Measurements from ENCODE around the gene CNTNAP2. TPM values are rescaled to one million over a fixed set of nuclear protein-coding genes. Genes with fewer than 3 reads are reported as not detected.
"Not testable (repeated sequence)": the region's sequence is repeated elsewhere in the genome, so short reads cannot be mapped to it uniquely, and the experiment has no call there.

Gene CNTNAP2
- polyA plus RNA-seq, 10 donors, result 5.6 to 19.6 (median 11.4) TPM

DNA sequence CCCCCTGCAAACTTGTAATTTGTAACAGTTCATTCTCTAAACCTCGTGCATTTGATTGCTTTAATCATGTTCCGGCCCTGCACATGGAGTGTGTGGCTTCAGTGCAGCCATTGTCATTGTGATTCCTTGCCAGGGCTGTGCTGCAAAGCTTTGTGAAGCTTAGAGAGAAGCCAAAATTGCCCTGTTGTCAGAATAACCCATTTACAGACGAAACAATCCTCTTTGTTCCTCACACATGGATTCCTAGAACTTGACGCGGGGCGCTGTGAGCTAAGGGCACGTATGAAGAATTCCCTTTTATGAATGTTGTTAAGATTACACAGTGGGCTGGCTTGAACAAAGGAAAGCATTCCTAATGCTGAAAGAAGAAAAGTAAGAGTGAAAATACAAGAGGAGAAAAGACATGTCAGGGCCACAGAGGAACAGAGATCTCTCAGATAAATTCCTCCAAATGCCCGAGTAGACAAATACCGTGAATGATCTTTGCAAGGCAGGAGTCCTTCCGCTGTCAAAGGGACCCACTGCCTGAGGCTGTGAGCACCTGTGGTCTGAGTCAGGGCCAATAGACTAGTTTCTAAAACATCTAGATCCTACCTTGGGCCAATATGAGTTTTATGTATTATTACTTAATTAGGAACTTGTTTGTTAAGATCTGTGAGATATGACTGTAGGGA lies 2268.5 kb downstream of the CNTNAP2 start:
- DNase-seq, result no peak

DNA sequence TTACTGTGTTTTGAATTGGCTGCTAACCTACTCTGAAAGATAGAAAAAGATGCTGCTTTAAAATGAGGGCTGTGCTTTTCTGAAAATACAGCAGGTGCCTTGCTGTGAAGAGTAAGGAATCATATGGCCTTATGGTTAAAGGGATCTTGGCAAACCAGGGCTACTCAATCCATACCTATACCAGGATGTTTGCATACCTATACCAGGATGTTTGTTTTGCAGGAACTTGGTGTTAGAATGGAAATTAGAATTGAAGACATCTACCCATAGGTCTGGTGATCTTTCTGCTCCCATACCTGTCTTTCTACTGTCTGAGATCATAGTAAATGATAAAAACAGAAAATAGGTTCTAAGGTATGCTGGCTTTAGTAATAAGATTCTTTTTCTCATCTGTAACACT lies 2273.8 kb downstream of the CNTNAP2 start:
- no peak for DNase-seq

DNA sequence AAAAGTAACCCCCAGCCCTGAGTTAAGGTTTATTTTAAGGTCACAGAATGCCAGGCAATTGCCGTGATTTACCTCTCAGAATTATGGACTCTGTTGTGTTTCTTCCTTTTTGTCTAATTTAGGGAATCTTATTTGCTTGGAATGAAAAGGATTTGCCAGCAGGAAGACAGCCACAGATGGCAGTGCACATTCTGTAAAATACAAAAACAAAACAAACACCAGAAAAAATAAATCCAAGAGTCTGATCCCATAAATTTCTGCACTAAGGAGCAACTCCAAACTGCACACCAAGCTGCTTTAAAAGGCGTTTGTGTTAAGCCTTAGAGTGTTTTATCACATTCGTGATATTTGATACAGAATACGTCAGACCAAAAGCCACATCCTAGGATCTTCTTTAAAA lies 2275.0 kb downstream of the CNTNAP2 start:
- no peak for DNase-seq

DNA sequence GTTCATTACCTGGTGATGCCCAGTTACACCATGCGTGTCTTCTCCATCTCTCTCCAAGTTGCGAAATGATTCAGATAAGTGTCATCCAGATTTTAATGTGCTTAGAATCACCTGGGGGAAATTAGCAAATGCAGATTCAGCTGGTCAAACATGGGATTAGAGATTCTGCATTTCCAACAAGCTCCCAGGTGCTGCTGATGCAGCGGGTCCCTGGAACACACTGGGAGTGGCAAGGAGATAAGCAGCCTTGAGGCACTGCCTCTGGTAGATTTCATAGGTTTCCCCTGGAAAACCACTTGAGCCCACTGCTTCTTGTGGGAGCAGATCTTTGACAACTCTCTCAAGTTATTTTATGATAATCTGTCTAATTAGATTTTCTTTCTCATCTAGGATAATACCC lies 2278.0 kb downstream of the CNTNAP2 start:
- DNase-seq, result no peak

DNA sequence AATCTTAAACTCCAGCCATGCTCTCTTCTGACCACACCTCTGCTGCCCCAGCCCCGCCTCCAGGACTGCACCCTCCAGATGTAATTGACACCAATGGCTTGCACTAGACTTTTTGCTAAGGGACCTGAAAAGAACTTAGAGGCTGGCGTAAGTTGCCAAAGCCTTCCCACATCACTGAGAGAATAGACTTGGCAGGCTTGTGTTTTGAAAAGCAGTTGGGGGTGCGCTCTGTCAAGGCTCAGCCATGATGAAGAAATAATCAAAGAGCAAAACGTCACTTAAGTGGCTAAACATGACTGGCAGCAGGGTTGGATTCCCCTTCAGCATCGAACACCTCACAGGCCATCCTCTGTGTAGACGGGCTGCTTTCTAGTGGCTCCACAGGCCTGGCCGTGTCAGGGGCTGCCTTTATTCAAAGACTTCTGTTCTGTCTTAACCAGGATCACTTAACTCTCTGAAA lies 2278.8 kb downstream of the CNTNAP2 start:
- peak in 1 of 3 donors; percentile 20 for DNase-seq

DNA sequence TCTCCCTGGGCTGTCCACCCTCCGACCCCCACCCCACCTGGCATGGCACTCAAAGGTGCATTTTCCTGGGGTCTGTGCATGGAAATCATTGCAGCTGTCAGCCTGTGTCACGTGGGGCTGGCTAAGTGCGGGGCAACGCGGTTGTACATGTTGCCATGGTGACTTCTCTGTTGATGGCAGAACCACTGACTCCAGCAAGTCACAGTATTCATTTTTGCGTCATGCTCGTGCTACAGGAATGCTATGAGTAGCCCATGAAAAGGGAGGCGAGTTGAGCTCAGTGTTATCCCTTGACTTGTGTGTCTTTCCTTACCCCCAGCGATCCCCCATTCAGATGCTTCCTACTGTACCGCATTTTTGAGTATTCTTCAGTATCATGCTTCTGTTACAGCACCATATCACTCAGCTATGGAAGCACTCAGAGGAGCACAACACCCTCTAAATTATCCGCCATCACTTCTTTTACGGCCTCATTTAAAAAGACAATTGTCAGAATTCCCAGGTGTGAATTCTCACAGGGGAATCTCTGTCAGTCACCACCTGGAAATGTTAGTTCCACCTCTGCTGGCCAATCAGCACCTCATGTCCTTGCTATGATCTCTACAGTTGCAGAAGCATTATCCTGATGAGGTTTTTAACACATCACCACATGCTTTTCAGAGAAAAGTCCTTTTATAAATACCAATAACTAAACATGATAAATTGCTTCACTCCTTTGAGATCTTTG lies 2279.6 kb downstream of the CNTNAP2 start:
- DNase-seq, result no peak

DNA sequence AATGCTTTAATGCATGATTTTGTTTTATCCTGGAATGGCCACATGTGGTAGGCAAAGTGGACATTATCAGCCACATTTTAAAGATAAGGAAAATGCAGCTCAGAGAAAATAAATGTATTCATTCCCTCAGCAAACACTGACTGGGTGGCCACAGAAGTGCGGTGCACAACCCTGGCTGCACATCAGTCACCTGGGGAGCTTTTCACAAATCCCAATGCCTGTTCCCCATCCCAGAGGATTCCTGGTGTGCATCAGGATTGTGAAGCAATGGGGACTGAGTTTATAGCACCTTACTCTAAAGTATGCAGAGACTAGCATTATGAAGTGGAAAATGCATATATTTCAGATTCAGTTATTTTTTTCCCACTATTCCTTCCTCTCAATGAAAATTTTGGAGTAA lies 2280.5 kb downstream of the CNTNAP2 start:
- DNase-seq, result no peak

DNA sequence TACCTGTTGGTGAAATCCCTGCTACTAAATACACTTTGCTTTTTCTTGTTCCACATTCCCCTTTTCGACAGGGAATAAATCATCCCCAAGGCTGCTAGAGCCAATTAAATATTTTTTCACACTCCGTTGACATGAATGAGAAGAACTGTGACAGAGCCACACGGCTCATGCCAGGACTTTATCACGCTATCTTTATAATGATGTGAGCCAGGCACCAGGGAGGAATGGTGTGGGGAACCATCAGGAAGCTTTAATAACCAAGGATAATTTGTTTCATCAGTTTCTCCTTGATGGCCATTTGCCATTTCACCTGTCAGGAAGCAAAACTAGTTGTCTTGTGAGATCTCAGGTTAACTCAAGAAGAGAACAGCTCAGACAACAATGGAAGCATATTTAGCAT lies 2280.9 kb downstream of the CNTNAP2 start:
- DNase-seq, result no peak

DNA sequence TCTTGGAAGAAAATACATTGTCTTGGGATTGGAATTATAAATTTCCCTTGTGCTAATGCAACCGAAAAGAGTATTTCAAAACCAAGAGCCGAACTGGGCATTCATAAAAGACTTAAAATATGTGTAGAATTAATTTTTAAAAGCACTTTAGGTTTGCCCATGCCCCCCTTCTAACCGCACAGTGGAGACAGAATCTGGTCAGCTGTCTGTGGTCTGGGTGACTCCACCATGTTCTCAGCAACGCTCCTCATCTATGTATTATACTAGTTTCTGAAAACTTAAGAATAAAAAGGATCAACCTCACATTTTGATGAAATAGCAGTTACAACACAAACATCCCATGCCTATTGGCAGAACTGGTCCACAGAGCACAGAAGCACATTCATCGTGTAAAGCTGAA lies 2281.4 kb downstream of the CNTNAP2 start:
- no peak for DNase-seq

DNA sequence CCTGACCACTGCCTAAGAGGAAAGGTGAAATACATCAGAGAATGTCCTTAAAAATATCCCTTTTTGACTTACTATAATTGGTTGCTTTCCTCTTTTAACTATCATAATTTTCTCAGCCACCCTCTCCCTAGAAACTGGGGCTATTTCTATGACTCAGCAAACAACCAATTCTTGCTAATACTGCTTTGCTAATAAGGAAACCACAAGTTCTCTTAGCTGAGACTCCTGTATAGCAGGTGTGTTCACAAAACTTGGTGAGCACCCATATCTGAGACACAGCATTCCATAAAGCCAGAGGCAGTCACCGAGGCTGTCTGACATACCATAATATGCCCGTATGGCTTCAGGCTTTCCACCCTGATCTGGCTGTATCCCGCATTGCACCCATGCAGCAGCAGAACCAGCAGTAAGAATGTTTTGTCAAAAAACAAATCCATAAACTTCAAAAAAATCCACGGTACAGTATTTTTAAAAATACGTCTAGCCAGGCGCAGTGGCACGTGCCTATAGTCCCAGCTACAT lies 2282.3 kb downstream of the CNTNAP2 start:
- DNase-seq, result no peak

DNA sequence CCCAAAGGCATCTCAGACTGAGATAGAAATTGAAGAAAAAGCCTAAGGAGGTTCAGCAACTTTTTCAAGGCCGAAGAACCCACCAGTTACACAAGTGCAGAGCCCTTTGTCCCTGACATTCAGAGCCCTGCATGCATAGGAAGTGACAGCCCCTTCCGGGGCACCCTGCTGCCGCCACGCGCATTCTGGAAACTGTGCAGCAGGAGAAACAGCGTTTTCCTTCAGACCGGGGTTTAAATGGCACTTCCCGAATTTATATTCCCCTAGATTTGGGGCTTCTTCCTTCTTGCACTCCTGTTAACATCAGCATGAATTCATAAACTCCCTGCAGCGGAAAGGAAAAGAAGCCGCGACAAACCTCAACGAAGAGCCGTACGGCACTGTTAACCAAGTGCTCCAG lies 2283.5 kb downstream of the CNTNAP2 start:
- DNase-seq, result no peak

DNA sequence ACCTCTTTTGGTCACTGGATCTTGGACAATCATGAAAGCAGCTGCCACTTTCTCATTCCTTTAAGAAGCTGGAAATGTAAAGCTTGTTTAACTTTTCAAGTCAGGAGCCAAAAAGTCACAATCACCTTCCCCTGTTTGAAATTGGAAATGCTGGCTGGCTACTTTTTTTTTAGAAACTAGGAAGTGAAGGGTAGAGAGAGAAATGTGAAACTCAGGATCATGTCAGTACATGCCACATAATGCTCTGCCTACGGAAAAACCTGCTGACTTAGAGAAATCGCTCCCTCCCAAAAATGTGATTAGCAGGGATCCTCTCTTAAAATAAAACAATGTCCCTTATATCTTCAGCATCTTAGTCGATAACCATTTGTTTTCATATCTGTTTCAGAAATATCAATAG lies 2285.6 kb downstream of the CNTNAP2 start:
- no peak for DNase-seq

DNA sequence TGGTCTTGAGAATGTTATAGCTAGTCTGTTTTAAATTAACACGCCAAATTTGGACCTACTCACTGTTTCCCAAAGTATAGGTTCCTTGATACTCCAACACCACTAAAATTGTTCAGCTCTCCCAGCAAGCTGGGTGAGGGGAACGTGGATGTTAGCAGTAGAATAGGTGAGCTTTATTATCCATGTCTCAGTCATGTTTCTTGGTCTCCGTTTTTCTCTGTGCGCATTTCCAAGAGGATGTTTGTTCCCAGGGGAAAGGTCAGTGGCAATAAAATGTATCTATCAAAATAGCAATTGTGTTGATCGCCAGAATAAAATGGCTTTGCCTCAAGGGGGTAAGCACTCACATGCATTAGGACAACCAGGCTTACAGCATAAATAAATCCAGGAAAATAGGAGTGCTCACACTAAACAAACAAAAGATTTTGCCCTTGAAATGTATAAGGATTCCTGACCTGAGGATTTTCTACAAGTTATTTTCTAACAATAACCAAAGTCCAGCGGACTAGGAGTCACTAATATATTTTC lies 2286.9 kb downstream of the CNTNAP2 start:
- no peak for DNase-seq

DNA sequence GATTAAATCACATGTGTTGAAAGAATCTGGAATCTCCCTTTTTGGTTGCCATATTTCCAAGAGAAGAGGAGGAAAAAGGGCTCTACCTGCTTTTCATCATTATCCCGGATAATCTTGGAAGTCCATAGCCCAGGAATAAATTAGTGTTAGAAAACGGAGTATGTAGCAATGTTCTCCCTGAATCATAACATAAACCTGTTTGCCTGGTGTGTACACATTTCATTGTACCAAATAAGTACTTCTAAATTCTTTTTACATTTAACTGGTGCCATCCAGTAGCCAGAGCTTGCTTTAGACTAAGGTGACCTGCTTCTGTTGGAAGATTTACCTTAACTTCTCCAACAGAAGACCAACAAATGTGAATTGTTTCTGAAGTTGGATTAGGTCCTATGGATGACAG lies 2291.7 kb downstream of the CNTNAP2 start:
- no peak for DNase-seq

DNA sequence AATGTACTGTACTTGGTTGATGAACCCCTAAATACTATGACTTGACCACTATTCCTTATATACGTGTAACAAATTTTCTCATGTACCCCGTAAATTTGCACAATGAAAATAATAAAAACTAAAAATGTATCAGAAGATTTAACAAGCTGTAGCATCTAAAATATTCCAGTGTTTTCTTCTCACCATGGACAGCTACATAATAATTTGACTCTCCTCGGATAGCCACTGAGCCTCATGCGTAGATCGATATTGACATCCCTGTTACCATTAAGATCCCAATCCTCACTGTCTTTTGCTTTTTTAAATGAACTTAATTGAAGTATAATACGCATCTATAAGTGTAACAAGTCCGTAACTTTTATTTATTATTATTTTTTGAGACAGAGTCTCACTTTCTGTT lies 2294.3 kb downstream of the CNTNAP2 start:
- DNase-seq, result no peak

DNA sequence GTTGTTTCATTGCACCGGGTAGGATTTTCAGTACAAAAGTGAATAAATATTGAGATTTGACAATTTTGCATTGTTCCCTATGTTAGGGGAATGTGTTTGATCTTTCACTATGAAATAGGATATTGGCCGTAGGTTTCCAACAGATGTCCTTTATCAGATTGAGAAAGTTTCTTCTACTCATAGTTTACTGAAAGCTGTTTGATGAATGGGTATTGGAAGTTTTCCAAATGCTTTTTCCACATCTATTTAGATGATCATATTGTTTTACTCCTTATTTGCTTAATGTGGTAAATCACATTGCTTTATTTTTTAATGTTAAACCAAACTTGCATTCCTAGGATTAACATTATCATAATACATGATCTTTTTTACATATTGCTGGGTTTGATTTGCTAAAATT lies 2296.1 kb downstream of the CNTNAP2 start:
- no peak for DNase-seq

DNA sequence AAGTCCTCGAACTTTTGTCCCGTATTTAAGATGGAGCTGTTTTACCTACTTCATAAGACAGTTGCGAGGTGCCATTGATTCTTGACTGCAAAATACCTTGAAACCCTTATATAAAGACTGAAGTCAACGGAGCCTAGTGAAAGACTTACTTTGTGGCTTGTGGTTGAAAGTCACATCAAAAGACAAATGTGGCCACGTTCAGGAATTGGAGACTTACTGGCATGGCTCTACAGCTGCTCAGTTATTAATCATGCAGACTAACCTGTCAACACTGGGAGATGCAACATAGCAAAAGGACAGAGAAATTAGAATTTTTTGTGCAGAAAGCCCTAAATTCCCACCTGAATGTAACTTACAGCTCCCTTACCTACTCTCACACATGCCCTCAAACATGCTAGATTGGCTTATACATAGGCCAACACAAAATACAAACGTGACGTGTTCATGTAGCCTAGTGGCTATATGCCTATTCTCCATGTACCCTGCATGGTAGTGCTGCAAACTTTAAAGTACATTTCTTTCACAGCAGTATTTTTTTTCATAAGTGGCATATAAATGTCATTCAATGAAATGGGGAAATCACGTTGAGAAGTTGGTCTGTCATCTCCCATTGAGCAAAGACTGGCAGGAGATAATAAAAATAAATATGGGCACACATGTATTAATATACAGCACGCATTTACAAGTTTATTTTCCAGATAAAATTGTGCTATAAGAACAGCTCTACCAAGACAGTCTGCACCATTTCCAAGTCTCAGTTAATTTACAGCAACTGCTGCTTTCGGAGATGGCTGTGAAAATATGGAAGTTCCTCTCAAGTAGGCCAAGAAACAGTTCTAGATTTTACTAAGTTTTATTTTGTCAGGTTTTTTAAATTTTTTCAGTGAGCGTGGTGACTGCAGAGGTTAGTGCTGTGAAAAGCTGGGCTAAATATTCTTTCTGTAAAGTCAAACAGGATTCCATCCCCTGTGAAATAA lies 2303.5 kb downstream of the CNTNAP2 start:
- no peak for DNase-seq

DNA sequence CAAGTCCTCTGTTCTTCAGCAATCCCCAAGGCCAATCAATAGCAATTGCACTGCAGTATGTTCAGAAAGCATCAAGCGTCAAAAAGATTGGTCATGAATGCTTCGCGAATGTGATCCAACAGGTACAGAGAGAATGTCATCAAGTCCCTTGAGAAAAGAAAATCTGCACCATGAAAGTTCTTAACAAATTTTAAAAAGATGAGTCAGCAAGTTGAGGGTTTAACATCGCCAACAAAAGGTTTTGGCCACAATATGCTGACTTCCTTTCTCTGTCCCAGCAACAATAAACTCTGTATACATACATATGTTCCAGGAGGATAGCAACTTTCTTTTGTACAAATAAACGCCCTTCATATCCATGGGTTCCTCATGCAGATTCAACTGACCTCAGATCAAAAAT lies 2305.4 kb downstream of the CNTNAP2 start:
- DNase-seq, result no peak

DNA sequence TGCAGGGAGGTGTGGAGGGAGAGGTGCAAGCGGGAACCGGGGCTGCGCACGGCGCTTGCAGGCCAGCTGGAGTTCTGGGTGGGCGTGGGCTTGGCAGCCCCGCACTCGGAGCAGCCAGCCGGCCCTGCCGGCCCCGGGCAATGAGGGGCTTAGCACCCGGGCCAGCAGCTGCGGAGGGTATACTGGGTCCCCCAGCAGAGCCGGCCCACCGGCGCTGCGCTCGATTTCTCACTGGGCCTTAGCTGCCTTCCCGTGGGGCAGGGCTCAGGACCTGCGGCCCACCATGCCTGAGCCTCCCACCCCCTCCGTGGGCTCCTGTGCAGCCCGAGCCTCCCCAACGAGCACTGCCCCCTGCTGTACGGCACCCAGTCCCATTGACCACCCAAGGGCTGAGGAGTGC lies 2309.8 kb downstream of the CNTNAP2 start:
- DNase-seq, result not testable (repeated sequence)

DNA sequence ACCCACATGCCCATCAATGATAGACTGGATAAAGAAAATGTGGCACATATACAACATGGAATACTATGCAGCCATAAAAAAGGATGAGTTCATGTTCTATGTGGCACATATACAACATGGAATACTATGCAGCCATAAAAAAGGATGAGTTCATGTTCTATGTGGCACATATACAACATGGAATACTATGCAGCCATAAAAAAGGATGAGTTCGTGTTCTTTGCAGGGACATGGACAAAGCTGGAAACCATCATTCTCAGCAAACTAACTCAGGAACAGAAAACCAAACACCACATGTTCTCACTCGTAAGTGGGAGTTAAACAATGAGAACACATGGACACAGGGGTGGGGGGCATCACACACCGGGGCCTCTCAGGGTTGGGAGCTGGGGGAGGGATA lies 2314.1 kb downstream of the CNTNAP2 start:
- not testable (repeated sequence) for DNase-seq

DNA sequence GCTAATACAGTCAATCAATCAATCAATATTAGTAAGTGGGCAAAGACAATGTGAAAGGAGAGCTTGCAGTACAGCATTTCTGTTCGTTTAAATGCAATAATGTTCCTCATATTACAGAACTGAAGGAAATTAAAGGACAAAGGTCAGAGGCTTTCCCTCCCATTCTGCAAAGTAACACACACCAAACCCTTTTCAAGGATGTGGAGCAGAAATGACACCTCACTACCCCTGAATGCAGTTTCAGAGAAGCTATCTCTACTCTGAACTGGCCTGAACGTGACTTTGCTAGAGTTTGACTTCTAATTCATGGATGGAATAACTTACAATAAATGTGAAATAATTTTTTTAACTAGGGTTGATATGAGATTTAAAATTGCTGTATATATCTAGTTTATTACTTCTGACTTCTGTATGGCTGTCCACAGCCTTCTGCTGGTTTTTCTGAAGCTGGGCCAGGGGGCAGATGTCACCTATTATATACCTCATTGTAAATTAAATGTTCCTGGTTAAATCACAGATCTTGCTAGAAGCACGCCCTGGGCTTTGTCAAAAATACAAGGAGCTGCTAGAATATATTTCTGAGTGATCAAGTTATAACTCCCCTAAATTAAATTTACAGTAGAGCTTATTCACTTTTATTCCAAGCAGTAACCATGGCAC lies 2317.1 kb downstream of the CNTNAP2 start:
- no peak for DNase-seq
